HG03457 (cell line): Measurements from ENCODE around the gene PROKR2.

Source experiments
- ATAC-seq: cut with Tn5 transposase; IDR thresholded peaks from one replicate; pipeline ENCODE4 v1.9.1; 2021; ENCODE audit warnings: moderate number of reproducible peaks; ENCODE audit not compliant: unreplicated experiment

Gene PROKR2

DNA sequence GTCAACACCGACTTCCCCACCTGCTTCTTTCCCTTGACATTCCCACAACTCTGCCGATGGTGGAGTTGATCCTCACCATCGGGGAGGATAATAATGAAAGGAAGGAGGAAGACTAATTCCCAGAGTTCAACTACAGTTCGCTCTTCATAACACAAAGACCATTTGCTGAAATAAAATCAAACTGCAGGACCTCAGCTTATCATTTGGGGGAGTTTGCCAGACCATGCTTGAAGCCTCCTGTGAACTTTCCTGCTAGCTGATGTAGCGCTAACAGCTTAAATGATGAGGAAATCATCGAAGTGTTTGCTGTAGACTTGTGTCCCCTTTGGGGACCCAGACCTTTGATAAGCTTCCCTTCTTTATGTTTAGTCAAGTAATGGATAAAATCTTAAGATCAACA, 26.2 kb downstream of the PROKR2 start:
- no peak for ATAC-seq

DNA sequence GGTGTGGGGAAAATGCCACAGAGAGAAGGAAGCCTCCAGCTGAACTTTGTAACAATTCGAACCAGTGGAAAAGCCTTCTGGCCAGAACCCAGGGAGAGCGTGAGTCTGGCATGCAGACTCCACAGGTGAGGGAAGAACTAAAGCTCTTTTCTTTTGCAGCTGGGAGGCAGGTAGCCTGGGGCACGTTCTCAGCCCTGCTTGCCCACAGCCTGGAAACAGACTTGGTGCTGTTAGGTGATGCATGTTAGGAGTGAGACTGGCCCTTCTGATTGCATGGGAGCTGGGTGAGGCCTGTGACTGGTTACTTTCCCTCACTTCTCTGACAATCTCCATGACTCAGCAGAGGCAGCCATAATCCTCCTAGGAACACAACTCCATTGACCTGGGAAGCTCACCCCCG, 34.2 kb downstream of the PROKR2 start:
- ATAC-seq: no peak

DNA sequence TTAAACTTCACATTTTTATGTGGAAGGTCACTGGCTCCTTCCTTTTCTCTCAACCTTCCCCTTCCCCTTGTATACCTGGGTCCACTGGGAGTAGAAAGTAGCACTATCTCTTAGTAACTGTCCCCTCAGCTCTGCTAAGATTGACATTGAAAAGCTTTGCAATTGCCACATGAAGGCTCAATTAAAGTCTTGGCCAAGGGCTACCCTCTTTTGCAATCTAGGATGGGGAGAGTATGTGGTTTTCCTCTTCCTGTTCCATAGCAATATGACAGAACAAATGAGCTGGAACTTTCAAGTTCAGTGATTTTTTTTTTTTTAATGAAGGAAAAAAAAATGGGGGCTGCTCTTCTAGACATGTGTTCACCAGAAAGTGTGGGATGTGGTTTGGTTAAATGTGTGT, 37.1 kb downstream of the PROKR2 start:
- ATAC-seq: no peak

DNA sequence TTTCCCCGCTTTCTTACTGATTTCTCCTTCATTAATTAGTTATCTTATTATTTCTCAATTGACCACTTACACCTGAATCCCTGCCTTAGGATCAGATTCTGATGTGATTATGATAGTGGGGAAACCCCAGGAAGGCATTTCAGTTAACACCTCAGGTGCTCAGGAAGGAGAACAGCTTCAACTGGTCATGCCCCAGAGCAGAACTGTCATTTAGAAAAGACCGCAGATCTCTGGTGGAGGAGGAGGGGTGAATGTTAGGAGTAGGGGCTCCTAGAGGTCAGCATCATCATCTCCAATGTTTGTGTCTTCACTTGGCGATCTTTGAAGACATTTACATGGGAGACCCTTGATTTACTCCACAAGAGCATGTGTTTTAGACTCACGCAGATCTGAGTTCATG, 44.5 kb downstream of the PROKR2 start:
- no peak for ATAC-seq

DNA sequence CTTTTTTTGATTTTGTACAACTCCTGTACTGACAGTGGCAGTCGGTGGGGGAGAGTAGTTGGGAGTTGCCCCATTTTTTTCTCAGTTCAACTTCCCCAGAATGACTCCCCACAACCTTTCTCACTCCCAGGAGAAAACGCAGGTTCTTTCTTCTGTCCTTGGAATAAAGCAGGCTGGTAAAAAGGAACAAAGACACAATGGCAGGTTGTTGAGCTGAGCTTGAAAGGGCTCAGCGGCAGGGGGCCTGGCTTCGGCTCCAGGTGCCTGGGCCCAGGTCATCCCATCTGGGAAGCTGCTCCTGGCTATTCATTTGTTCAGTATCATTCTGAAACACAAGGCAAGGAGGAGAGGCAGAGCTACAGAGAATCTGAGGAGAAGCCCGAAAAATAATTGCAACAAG, 46.2 kb downstream of the PROKR2 start:
- ATAC-seq: no peak

DNA sequence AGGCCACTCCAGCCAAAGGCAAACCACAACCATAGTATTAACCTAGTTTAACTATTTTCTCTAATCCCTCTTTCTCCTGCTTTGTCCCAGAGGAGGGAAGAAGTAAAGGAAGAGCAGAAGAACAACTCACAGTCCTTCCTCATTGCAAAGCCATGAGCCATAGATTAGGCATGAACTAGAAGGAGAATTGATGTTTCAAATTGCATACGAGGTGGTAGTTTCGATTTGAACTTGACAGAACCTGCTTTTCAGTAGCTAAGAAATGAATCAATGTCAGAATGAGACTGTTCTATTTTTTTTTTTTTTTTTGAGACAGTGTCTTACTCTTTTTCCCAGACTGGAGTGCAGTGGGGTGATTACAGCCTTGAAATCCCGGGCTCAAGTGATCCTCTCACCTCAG, 48.3 kb downstream of the PROKR2 start:
- no peak for ATAC-seq

DNA sequence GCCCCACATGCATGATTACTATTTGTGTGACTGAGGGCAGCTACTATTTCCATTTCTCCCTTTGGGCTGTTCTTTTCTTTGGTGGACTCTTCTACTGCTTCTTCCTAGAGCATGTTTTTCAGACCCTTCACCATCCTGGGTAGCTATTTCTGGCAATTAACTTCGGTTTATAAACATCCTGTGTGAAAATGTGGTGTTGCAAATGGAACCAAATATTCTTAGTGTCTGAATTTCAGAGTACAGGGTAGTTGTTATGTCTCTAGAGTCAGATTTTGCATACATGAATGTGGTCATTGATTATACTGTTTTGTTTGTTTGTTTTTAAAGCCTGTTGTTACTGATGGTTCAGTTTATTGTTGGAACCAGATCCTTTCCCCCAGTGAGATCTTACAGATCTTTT, 49.7 kb downstream of the PROKR2 start:
- no peak for ATAC-seq
